IPS DF 6.9 (cell line): ENCODE measurements around the gene ASCL5.

Experiments used
- DNase-seq: peaks from one replicate; pipeline ENCODE4 v3.0.0-alpha.2; 2013; ENCODE audit warnings: low read depth, low spot score
- H3K27ac ChIP-seq: one replicate; pipeline ENCODE4 v1.5.1; 2013; ENCODE audit warnings: low read length, control low read depth
- H3K27me3 ChIP-seq: 2 replicates; pipeline ENCODE4 v1.6.1; 2013; ENCODE audit warnings: mild to moderate bottlenecking, low read length; ENCODE audit not compliant: control insufficient read depth, insufficient read depth
- H3K36me3 ChIP-seq: 2 replicates; pipeline ENCODE4 v1.6.1; 2013; ENCODE audit warnings: low read length; ENCODE audit not compliant: control insufficient read depth, insufficient read depth
- H3K4me1 ChIP-seq: 2 replicates; pipeline ENCODE4 v1.6.1; 2013; ENCODE audit warnings: low read length; ENCODE audit not compliant: control insufficient read depth, insufficient read depth
- H3K4me3 ChIP-seq: 2 replicates; pipeline ENCODE4 v1.5.1; 2013; ENCODE audit warnings: mild to moderate bottlenecking, low read length
- H3K9me3 ChIP-seq: 2 replicates; pipeline ENCODE4 v1.6.1; 2013; ENCODE audit warnings: low read length, inconsistent platforms; ENCODE audit not compliant: control insufficient read depth, insufficient read depth
- WGBS: extraction: QIAGEN DNeasy Blood & Tissue Kit; methylation state at CpG from one replicate; pipeline ENCODE4 v1.1.7; 2013; ENCODE audit warnings: mixed read lengths, missing lambda C conversion rate; ENCODE audit not compliant: insufficient read length, insufficient coverage; 5-methylcytosine and 5-hydroxymethylcytosine counted together

The ASCL5 gene

GRCh38 chr1:201141418-201141817 is 14.4 kb upstream of the ASCL5 start:
- no peaks in the 10 kb centered on the region for H3K9me3 ChIP-seq
- H3K4me1 ChIP-seq = no peaks in the 10 kb centered on the region
- no CpG with 5 or more reads among the region's 5 CpGs for WGBS
- no peak overlapping the region for H3K4me3 ChIP-seq
- no peak for DNase-seq
- no peak overlapping the region for H3K27ac ChIP-seq
- no peaks in the 10 kb centered on the region for H3K27me3 ChIP-seq
- H3K36me3 ChIP-seq = peaks cover 44% of the 10 kb centered on the region

GRCh38 chr1:201140941-201141260 is 13.9 kb upstream of the ASCL5 start:
- whole genome bisulfite sequencing = no CpG with 5 or more reads among the region's 8 CpGs
- no peak overlapping the region for H3K27ac ChIP-seq
- DNase-seq = no peak
- no peaks in the 10 kb centered on the region for H3K4me1 ChIP-seq
- H3K4me3 ChIP-seq = no peak overlapping the region
- H3K9me3 ChIP-seq = no peaks in the 10 kb centered on the region
- H3K27me3 ChIP-seq = no peaks in the 10 kb centered on the region
- peaks cover 43% of the 10 kb centered on the region for H3K36me3 ChIP-seq

GRCh38 chr1:201140235-201140940 is 13.4 kb upstream of the ASCL5 start:
- no peak for DNase-seq
- H3K27ac ChIP-seq = no peak overlapping the region

GRCh38 chr1:201139756-201140155 is 12.8 kb upstream of the ASCL5 start:
- Histone ChIP-seq H3K27me3 (no peaks in the 10 kb centered on the region), H3K36me3 (peaks cover 42% of the 10 kb centered on the region), H3K4me1 (no peaks in the 10 kb centered on the region), H3K27ac (no peak overlapping the region), H3K9me3 (no peaks in the 10 kb centered on the region), H3K4me3 (no peak overlapping the region)
- no CpG with 5 or more reads among the region's 9 CpGs for WGBS
- no peak for DNase-seq

More at GRCh38 chr1:201140235-201140940, 13.4 kb upstream of the ASCL5 start:
- Histone ChIP-seq H3K27me3 (no peaks in the 10 kb centered on the region), H3K9me3 (no peaks in the 10 kb centered on the region), H3K4me1 (no peaks in the 10 kb centered on the region), H3K4me3 (no peak overlapping the region), H3K36me3 (peaks cover 46% of the 10 kb centered on the region)
- no CpG with 5 or more reads among the region's 10 CpGs for WGBS

GRCh38 chr1:201139306-201139705 is 12.3 kb upstream of the ASCL5 start:
- DNase-seq = no peak
- Histone ChIP-seq H3K4me1 (no peaks in the 10 kb centered on the region), H3K9me3 (no peaks in the 10 kb centered on the region), H3K4me3 (no peak overlapping the region), H3K27me3 (no peaks in the 10 kb centered on the region), H3K36me3 (peaks cover 40% of the 10 kb centered on the region), H3K27ac (no peak overlapping the region)
- no CpG with 5 or more reads among the region's 5 CpGs for WGBS

GRCh38 chr1:201138311-201138840 is 11.4 kb upstream of the ASCL5 start:
- no peak for DNase-seq
- Histone ChIP-seq H3K9me3 (no peaks in the 10 kb centered on the region), H3K4me1 (no peaks in the 10 kb centered on the region), H3K4me3 (no peak overlapping the region), H3K27ac (no peak overlapping the region), H3K27me3 (no peaks in the 10 kb centered on the region), H3K36me3 (peaks cover 31% of the 10 kb centered on the region)
- WGBS = no CpG with 5 or more reads among the region's 6 CpGs

GRCh38 chr1:201137579-201138310 is 10.8 kb upstream of the ASCL5 start:
- Histone ChIP-seq H3K4me3 (no peak overlapping the region), H3K9me3 (no peaks in the 10 kb centered on the region), H3K27ac (no peak overlapping the region), H3K36me3 (peaks cover 24% of the 10 kb centered on the region), H3K4me1 (no peaks in the 10 kb centered on the region), H3K27me3 (no peaks in the 10 kb centered on the region)
- WGBS = no CpG with 5 or more reads among the region's 6 CpGs
- no peak for DNase-seq

GRCh38 chr1:201137024-201137392 is 10.0 kb upstream of the ASCL5 start:
- peaks cover 21% of the 10 kb centered on the region for H3K36me3 ChIP-seq
- WGBS = no CpG with 5 or more reads among the region's 7 CpGs
- no peaks in the 10 kb centered on the region for H3K27me3 ChIP-seq
- no peaks in the 10 kb centered on the region for H3K4me1 ChIP-seq
- H3K27ac ChIP-seq = no peak overlapping the region
- H3K4me3 ChIP-seq = no peak overlapping the region
- no peak for DNase-seq
- H3K9me3 ChIP-seq = no peaks in the 10 kb centered on the region

GRCh38 chr1:201136355-201137023 is 9.5 kb upstream of the ASCL5 start:
- H3K36me3 ChIP-seq = peaks cover 21% of the 10 kb centered on the region
- no peak overlapping the region for H3K4me3 ChIP-seq
- no peak overlapping the region for H3K27ac ChIP-seq
- no peaks in the 10 kb centered on the region for H3K4me1 ChIP-seq
- no CpG with 5 or more reads among the region's 8 CpGs for WGBS
- no peaks in the 10 kb centered on the region for H3K9me3 ChIP-seq
- H3K27me3 ChIP-seq = no peaks in the 10 kb centered on the region
- DNase-seq = no peak

GRCh38 chr1:201134405-201134804 is 7.4 kb upstream of the ASCL5 start:
- peaks cover 14% of the 10 kb centered on the region for H3K36me3 ChIP-seq
- H3K27ac ChIP-seq = no peak overlapping the region
- H3K27me3 ChIP-seq = no peaks in the 10 kb centered on the region
- H3K9me3 ChIP-seq = no peaks in the 10 kb centered on the region
- DNase-seq = no peak
- WGBS = no CpG with 5 or more reads among the region's 6 CpGs
- no peaks in the 10 kb centered on the region for H3K4me1 ChIP-seq
- no peak overlapping the region for H3K4me3 ChIP-seq
